Esophagus muscularis mucosa (tissue), 4 donors: ENCODE measurements around the gene FAN1. TPM values are rescaled to one million over a fixed set of nuclear protein-coding genes. Genes with fewer than 3 reads are reported as not detected.
A peak's percentile ranks its signal among the peaks of the same experiment; 100 is the strongest.

Experiments used
- DNase-seq: peaks from one replicate; pipeline ENCODE4 v3.0.0-alpha.2; 2017; ENCODE audit errors: extremely low spot score
- H3K27ac ChIP-seq, 4 donors: fragments of 200-600 bp; sonication (generic); replicated peaks in 1 of 4; 1 replicate in 3 of 4; 2 replicates in 1 of 4; pipeline ENCODE4 v1.5.1; 2016 to 2019; ENCODE audit warnings: mild to moderate bottlenecking in 1 of 4
- H3K27me3 ChIP-seq, 4 donors: fragments of 200-600 bp; sonication (generic); one replicate each; pipeline versions ENCODE4 v1.5.1 to v1.6.0; 2016 to 2019
- H3K36me3 ChIP-seq, 4 donors: fragments of 200-600 bp; sonication (generic); one replicate each; pipeline ENCODE4 v1.5.1; 2016 to 2019
- H3K4me1 ChIP-seq, 4 donors: fragments of 200-600 bp; sonication (generic); one replicate each; pipeline ENCODE4 v1.5.1; 2016 to 2019
- H3K4me3 ChIP-seq, 4 donors: fragments of 200-600 bp; sonication (generic); 1 replicate in 2 of 4; 2 replicates in 2 of 4; pipeline ENCODE4 v1.5.1; 2016 to 2019; ENCODE audit warnings: mild to moderate bottlenecking in 4 of 4, moderate library complexity in 1 of 4
- H3K9me3 ChIP-seq, 4 donors: fragments of 200-600 bp; sonication (generic); 1 replicate in 3 of 4; 2 replicates in 1 of 4; pipeline ENCODE4 v1.5.1; 2016 to 2019
- EP300 ChIP-seq: sonication (generic); formaldehyde crosslinking; IDR thresholded peaks from one replicate; pipeline ENCODE4 v1.6.1; 2017; ENCODE audit warnings: antibody characterized with exemption
- POLR2A ChIP-seq: fragments of 450-650 bp; IDR thresholded peaks from one replicate; pipeline ENCODE4 v1.6.1; 2017; ENCODE audit warnings: antibody characterized with exemption, moderate library complexity, mild to moderate bottlenecking, low read depth
- POLR2AphosphoS5 ChIP-seq, 2 donors: sonication (generic); formaldehyde crosslinking; IDR thresholded peaks; one replicate each; pipeline ENCODE4 v1.6.1; 2017; ENCODE audit warnings: antibody characterized with exemption in 2 of 2
- WGBS: methylation state at CpG from one replicate; pipeline ENCODE4 v1.1.5; 2018; 5-methylcytosine and 5-hydroxymethylcytosine counted together
- intact Hi-C: fragments of 100-400 bp; cut with DNase I; formaldehyde crosslinking; loops from one replicate; pipeline ENCODE4 v1.15.1; 2023
- total RNA-seq, 4 donors: library from RNA; depleted of rRNA; stranded (reverse); fragments of >200 nt; gene quantifications; one replicate each; pipeline versions ENCODE4 v1.1.0 to v1.2.1, GENCODE V29; 2016
- TF ChIP-seq, protein P1 (sequence below), 3 experiments: fragments of 200-600 bp in 2 of 3; fragments of 450-650 bp in 1 of 3; sonication (generic) in 2 of 3; IDR thresholded peaks; one replicate each; pipeline ENCODE4 v1.5.1; 2017 to 2019; ENCODE audit warnings: antibody characterized with exemption in 3 of 3, mild to moderate bottlenecking in 2 of 3, moderate library complexity in 1 of 3

Gene FAN1
- total RNA-seq, 4 donors from 2014 or later, result 13.6 to 18.7 (median 17.4) TPM

DNA sequence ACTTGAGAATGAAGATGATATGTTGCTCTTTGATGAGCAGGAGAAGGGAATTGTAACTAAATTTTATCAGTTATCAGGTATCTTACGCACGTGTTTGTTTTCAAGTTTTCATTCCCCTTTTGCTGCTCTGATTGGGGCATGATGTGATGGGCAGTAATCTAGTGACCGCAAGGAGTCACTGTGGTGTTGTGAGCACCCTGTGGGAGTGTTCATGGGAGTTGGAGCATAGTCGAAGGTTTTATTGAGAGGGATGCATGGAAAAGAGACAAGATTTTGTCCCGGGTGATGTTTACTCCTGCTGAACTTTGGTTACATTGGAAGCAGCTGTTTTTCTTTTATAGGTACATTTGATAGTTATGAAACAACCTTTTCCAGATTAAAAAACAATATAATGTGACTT lies 2.1 kb downstream of the FAN1 start:
- peak; percentile 17 for DNase-seq
- H3K27me3 ChIP-seq, result no peaks in the 10 kb centered on the region
- no peaks in the 10 kb centered on the region for H3K9me3 ChIP-seq
- no peak overlapping the region for H3K4me3 ChIP-seq
- intact Hi-C loops, result no loop called here
- whole genome bisulfite sequencing, result 83% methylated on average over 5 of the region's 5 CpGs
- no peak overlapping the region for H3K27ac ChIP-seq
- peaks cover 0 to 29% (median 22%) of the 10 kb centered on the region in 4 donors for H3K36me3 ChIP-seq
- TF ChIP-seq, protein P1, sequence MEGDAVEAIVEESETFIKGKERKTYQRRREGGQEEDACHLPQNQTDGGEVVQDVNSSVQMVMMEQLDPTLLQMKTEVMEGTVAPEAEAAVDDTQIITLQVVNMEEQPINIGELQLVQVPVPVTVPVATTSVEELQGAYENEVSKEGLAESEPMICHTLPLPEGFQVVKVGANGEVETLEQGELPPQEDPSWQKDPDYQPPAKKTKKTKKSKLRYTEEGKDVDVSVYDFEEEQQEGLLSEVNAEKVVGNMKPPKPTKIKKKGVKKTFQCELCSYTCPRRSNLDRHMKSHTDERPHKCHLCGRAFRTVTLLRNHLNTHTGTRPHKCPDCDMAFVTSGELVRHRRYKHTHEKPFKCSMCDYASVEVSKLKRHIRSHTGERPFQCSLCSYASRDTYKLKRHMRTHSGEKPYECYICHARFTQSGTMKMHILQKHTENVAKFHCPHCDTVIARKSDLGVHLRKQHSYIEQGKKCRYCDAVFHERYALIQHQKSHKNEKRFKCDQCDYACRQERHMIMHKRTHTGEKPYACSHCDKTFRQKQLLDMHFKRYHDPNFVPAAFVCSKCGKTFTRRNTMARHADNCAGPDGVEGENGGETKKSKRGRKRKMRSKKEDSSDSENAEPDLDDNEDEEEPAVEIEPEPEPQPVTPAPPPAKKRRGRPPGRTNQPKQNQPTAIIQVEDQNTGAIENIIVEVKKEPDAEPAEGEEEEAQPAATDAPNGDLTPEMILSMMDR (IDR thresholded peaks at IDR 0.05), result no peak
- TF ChIP-seq POLR2A, result no peak
- no peak for TF ChIP-seq EP300
- no peak for TF ChIP-seq POLR2AphosphoS5 (IDR thresholded peaks at IDR 0.05)
- peaks cover 20 to 38% (median 29%) of the 10 kb centered on the region in 4 donors for H3K4me1 ChIP-seq

DNA sequence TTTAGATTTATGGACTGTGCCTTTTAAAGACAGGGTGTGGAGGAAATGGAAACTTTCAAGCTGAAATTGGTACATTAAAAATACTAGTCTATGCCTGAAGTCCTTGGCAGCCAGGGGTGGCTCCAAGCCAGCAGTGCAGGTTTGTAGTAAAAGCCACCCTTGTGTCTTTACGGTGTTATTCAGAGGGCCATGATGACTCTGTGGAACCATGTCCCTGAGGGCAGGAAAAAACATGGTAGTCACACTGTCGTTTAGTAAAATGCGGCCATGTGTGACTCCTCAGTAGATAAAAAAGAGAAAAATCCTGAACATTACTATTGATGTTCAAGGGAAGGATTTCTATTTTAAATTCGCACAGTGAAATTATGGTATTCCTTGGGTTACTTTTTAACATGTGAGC lies 2.7 kb downstream of the FAN1 start:
- no peaks in the 10 kb centered on the region for H3K9me3 ChIP-seq
- no peak for DNase-seq
- TF ChIP-seq POLR2AphosphoS5 (IDR thresholded peaks at IDR 0.05) (no peak), POLR2A (no peak), EP300 (no peak)
- TF ChIP-seq, protein P1 (IDR thresholded peaks at IDR 0.05), result no peak
- intact Hi-C loops, result no loop called here
- H3K27me3 ChIP-seq, result no peaks in the 10 kb centered on the region
- H3K27ac ChIP-seq, result no peak overlapping the region
- WGBS, result 89% methylated on average over 4 of the region's 4 CpGs
- H3K4me3 ChIP-seq, result no peak overlapping the region
- peaks cover 0 to 34% (median 24%) of the 10 kb centered on the region in 4 donors for H3K36me3 ChIP-seq
- H3K4me1 ChIP-seq, result peaks cover 20 to 38% (median 29%) of the 10 kb centered on the region in 4 donors

DNA sequence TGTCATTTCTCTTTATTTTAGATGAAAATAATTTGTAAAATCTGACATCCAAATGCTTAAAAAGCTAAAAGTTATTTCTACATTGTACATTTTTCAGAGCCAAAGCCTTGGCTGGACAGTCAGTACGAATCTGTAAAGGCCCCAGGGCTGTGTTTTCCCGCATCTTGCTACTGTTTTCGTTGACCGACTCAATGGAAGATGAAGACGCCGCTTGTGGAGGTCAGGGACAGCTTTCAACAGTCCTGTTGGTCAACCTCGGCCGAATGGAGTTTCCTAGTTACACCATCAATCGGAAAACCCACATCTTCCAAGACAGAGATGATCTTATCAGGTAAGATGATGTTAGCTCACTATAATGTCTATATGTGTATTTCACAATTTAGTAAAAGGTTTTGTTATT lies 10.0 kb downstream of the FAN1 start:
- Histone ChIP-seq H3K27me3 (no peaks in the 10 kb centered on the region), H3K36me3 (peaks cover 8 to 99% (median 74%) of the 10 kb centered on the region in 4 donors), H3K4me1 (peaks cover 0 to 7% (median 0%) of the 10 kb centered on the region in 4 donors), H3K4me3 (no peak overlapping the region), H3K27ac (no peak overlapping the region), H3K9me3 (no peaks in the 10 kb centered on the region)
- DNase-seq, result no peak
- no peak for TF ChIP-seq EP300
- no peak for TF ChIP-seq POLR2AphosphoS5 (IDR thresholded peaks at IDR 0.05)
- no peak for TF ChIP-seq POLR2A
- TF ChIP-seq, protein P1 (IDR thresholded peaks at IDR 0.05), result no peak
- intact Hi-C loops, result no loop called here
- 92% methylated on average over 9 of the region's 9 CpGs for WGBS

DNA sequence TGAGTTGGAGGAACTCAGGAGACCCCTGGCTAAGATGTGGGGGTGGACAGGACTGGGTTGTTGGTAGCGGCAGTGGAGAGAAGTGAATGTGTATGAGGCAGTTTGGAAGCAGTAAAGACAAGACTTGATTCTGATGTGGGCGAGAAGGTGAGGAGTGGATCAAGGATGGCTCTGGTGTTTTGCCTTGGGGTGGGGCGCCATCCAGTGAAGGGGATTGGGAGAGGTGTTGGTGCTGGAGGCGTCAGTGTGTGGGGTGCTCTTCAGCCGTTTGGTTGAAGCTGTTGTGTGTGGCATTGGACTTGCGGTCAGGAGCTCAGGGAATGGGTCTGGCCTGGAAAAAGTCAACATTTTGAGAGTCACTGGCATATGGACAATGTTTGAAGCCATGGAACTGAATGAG lies 13.3 kb downstream of the FAN1 start:
- H3K4me1 ChIP-seq, result peaks cover 0 to 20% (median 5%) of the 10 kb centered on the region in 4 donors
- H3K27ac ChIP-seq, result no peak overlapping the region
- H3K36me3 ChIP-seq, result peaks cover 19 to 99% (median 77%) of the 10 kb centered on the region in 4 donors
- no peaks in the 10 kb centered on the region for H3K9me3 ChIP-seq
- H3K4me3 ChIP-seq, result no peak overlapping the region
- 76% methylated on average over 6 of the region's 6 CpGs for WGBS
- TF ChIP-seq POLR2AphosphoS5 (IDR thresholded peaks at IDR 0.05) (no peak), EP300 (no peak), POLR2A (no peak)
- TF ChIP-seq, protein P1 (IDR thresholded peaks at IDR 0.05), result no peak
- no peak for DNase-seq
- H3K27me3 ChIP-seq, result no peaks in the 10 kb centered on the region
- intact Hi-C loops, result no loop called here

DNA sequence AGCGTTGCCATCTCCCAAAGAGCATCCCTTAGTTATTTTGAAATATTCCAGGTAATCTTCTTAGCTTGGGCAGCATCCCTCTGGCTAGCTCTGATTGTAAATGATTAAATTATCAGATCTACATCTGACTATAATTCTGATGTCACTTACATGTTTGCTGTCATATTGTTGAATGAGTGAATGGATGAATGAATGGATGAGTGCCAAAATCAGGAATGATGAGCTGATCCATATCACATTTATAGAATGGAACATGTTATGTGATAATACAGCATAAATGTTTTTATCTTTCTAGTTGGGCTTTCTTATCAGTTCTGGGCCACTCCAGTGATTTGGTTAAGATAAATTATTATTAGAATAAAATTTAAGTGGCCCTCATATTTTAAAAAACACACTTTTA lies 14.0 kb downstream of the FAN1 start:
- Histone ChIP-seq H3K4me3 (no peak overlapping the region), H3K9me3 (no peaks in the 10 kb centered on the region), H3K27ac (no peak overlapping the region), H3K36me3 (peaks cover 17 to 99% (median 77%) of the 10 kb centered on the region in 4 donors), H3K4me1 (peaks cover 0 to 26% (median 6%) of the 10 kb centered on the region in 4 donors), H3K27me3 (no peaks in the 10 kb centered on the region)
- no peak for DNase-seq
- TF ChIP-seq POLR2A, result no peak
- TF ChIP-seq, protein P1 (IDR thresholded peaks at IDR 0.05), result no peak
- TF ChIP-seq POLR2AphosphoS5 (IDR thresholded peaks at IDR 0.05), result no peak
- no peak for TF ChIP-seq EP300
- intact Hi-C loops, result no loop called here
- 93% methylated on average over 1 of the region's 1 CpG for WGBS
